ENCODE data around the gene COL28A1. TPM values are rescaled to one million over a fixed set of nuclear protein-coding genes. Genes with fewer than 3 reads are reported as not detected.

Gene COL28A1
- polyA plus RNA-seq (2012; ENCODE audit: insufficient read depth, insufficient read length), result not detected

- no peak for DNase-seq (ENCODE audit: low read depth, low spot score)
- no peak within 1 kb of the TSS for H3K4me3 ChIP-seq (ENCODE audit: low read length)
These were observed at the start of gene COL28A1 for GRCh38 chr7:7535691-7536090. COL28A1 (minus strand) TSS chr7:7535873; CDS start chr7:7532875, 2,998 bp downstream.

GRCh38 chr7:7584653-7585052 is 49.0 kb upstream of the COL28A1 start:
- DNase-seq (ENCODE audit: low read depth, low spot score), result no peak
- no peak overlapping the region for H3K4me3 ChIP-seq (ENCODE audit: low read length)

GRCh38 chr7:7583731-7584130 is 48.1 kb upstream of the COL28A1 start:
- no peak for DNase-seq (ENCODE audit: low read depth, low spot score)
- H3K4me3 ChIP-seq (ENCODE audit: low read length), result no peak overlapping the region

- no peak overlapping the region for H3K4me3 ChIP-seq (ENCODE audit: low read length)
- DNase-seq (ENCODE audit: low read depth, low spot score), result no peak
These were observed 46.9 kb upstream of the COL28A1 start for GRCh38 chr7:7582596-7582995.

GRCh38 chr7:7581531-7582179 is 46.0 kb upstream of the COL28A1 start:
- DNase-seq (ENCODE audit: low read depth, low spot score), result no peak
- no peak overlapping the region for H3K4me3 ChIP-seq (ENCODE audit: low read length)

GRCh38 chr7:7579638-7580037 is 44.0 kb upstream of the COL28A1 start:
- no peak for DNase-seq (ENCODE audit: low read depth, low spot score)

GRCh38 chr7:7577888-7578287 is 42.2 kb upstream of the COL28A1 start:
- H3K4me3 ChIP-seq (ENCODE audit: low read length), result no peak overlapping the region
- DNase-seq (ENCODE audit: low read depth, low spot score), result no peak

More at GRCh38 chr7:7579638-7580037, 44.0 kb upstream of the COL28A1 start:
- no peak overlapping the region for H3K4me3 ChIP-seq (ENCODE audit: low read length)

GRCh38 chr7:7576344-7576743 is 40.7 kb upstream of the COL28A1 start:
- no peak for DNase-seq (ENCODE audit: low read depth, low spot score)
- no peak overlapping the region for H3K4me3 ChIP-seq (ENCODE audit: low read length)

GRCh38 chr7:7573701-7574100 is 38.0 kb upstream of the COL28A1 start:
- no peak for DNase-seq (ENCODE audit: low read depth, low spot score)
- H3K4me3 ChIP-seq (ENCODE audit: low read length), result no peak overlapping the region

GRCh38 chr7:7570584-7570983 is 34.9 kb upstream of the COL28A1 start:
- no peak overlapping the region for H3K4me3 ChIP-seq (ENCODE audit: low read length)
- no peak for DNase-seq (ENCODE audit: low read depth, low spot score)

- DNase-seq (ENCODE audit: low read depth, low spot score), result no peak
- H3K4me3 ChIP-seq (ENCODE audit: low read length), result no peak overlapping the region
These were observed 33.9 kb upstream of the COL28A1 start for GRCh38 chr7:7569615-7570014.

GRCh38 chr7:7569081-7569527 is 33.4 kb upstream of the COL28A1 start:
- no peak for DNase-seq (ENCODE audit: low read depth, low spot score)
- H3K4me3 ChIP-seq (ENCODE audit: low read length), result peak overlapping the region; percentile 9

- DNase-seq (ENCODE audit: low read depth, low spot score), result no peak
- H3K4me3 ChIP-seq (ENCODE audit: low read length), result no peak overlapping the region
These were observed 32.9 kb upstream of the COL28A1 start for GRCh38 chr7:7568553-7568952.

- no peak for DNase-seq (ENCODE audit: low read depth, low spot score)
- peak overlapping the region; percentile 76 for H3K4me3 ChIP-seq (ENCODE audit: low read length)
These were observed 32.3 kb upstream of the COL28A1 start for GRCh38 chr7:7567898-7568531.

GRCh38 chr7:7566651-7567611 is 31.3 kb upstream of the COL28A1 start, which contains the start of gene MIOS:
MIOS (plus strand) TSS chr7:7566884; CDS start chr7:7572476, 5,592 bp downstream.
- peak within 1 kb of the TSS; percentile 76 for H3K4me3 ChIP-seq (ENCODE audit: low read length)
- peak; percentile 42 for DNase-seq (ENCODE audit: low read depth, low spot score)

- peak overlapping the region; percentile 76 for H3K4me3 ChIP-seq (ENCODE audit: low read length)
- no peak for DNase-seq (ENCODE audit: low read depth, low spot score)
These were observed 30.3 kb upstream of the COL28A1 start for GRCh38 chr7:7565746-7566650.

GRCh38 chr7:7565018-7565680 is 29.5 kb upstream of the COL28A1 start:
- no peak for DNase-seq (ENCODE audit: low read depth, low spot score)
- no peak overlapping the region for H3K4me3 ChIP-seq (ENCODE audit: low read length)

GRCh38 chr7:7564323-7564780 is 28.7 kb upstream of the COL28A1 start:
- no peak for DNase-seq (ENCODE audit: low read depth, low spot score)
- H3K4me3 ChIP-seq (ENCODE audit: low read length), result no peak overlapping the region
